ENCODE data around the gene CTNNA1.
A peak's percentile ranks its signal among the peaks of the same experiment; 100 is the strongest.

Gene CTNNA1

GRCh38 chr5:138752341-138752950, 779 bp upstream of the CTNNA1 start:
- H4K20me1 ChIP-seq (ENCODE audit: insufficient read depth, low read length, poor library complexity, severe bottlenecking) = peaks cover 18% of the 10 kb centered on the region
- peaks cover 28% of the 10 kb centered on the region for H3K79me2 ChIP-seq (ENCODE audit: insufficient read depth, low read length)
- H3F3A ChIP-seq (ENCODE audit: low read depth) = no peaks in the 10 kb centered on the region
- peak overlapping the region; percentile 92 for H2AFZ ChIP-seq (ENCODE audit: low read length)
- peak overlapping the region; percentile 82 for H3K4me2 ChIP-seq (ENCODE audit: low read depth, low read length, poor library complexity, severe bottlenecking)
- no peak for TF ChIP-seq EZH2phosphoT487 (IDR thresholded peaks at IDR 0.05; ENCODE audit: borderline replicate concordance)
- H3K9me2 ChIP-seq (replicated peaks; ENCODE audit: low read depth, low read length) = no peaks in the 10 kb centered on the region
- H3K9ac ChIP-seq (ENCODE audit: low read depth, low read length, poor library complexity, severe bottlenecking) = peak overlapping the region; percentile 73
- peak overlapping the region; percentile 81 for H3K4me3 ChIP-seq (ENCODE audit: low read length, poor library complexity, severe bottlenecking)
- peaks cover 23% of the 10 kb centered on the region for H3K4me1 ChIP-seq (ENCODE audit: insufficient read depth, low read length, poor library complexity, severe bottlenecking)
- H3K36me3 ChIP-seq (ENCODE audit: insufficient read depth, low read length) = no peaks in the 10 kb centered on the region
- H3K27me3 ChIP-seq (ENCODE audit: insufficient read depth, low read length, poor library complexity, severe bottlenecking) = peaks cover 16% of the 10 kb centered on the region
- no peaks in the 10 kb centered on the region for H3K9me3 ChIP-seq (ENCODE audit: insufficient read depth, low read depth, low read length)

- Histone ChIP-seq H2AFZ (ENCODE audit: low read length) (peak overlapping the region; percentile 91; the same call in 1 of the 2 replicates), H3K9me2 (replicated peaks; ENCODE audit: low read depth, low read length) (no peaks in the 10 kb centered on the region), H4K20me1 (ENCODE audit: insufficient read depth, low read length, poor library complexity, severe bottlenecking) (peaks cover 18% of the 10 kb centered on the region), H3K79me2 (ENCODE audit: insufficient read depth, low read length) (peaks cover 28% of the 10 kb centered on the region), H3F3A (ENCODE audit: low read depth) (no peaks in the 10 kb centered on the region), H3K36me3 (ENCODE audit: insufficient read depth, low read length) (no peaks in the 10 kb centered on the region), H3K4me2 (ENCODE audit: low read depth, low read length, poor library complexity, severe bottlenecking) (peak overlapping the region; percentile 89), H3K9me3 (ENCODE audit: insufficient read depth, low read depth, low read length) (no peaks in the 10 kb centered on the region), H3K4me1 (ENCODE audit: insufficient read depth, low read length, poor library complexity, severe bottlenecking) (peaks cover 25% of the 10 kb centered on the region), H3K27me3 (ENCODE audit: insufficient read depth, low read length, poor library complexity, severe bottlenecking) (peaks cover 16% of the 10 kb centered on the region), H3K4me3 (ENCODE audit: low read length, poor library complexity, severe bottlenecking) (peak overlapping the region; percentile 81), H3K9ac (ENCODE audit: low read depth, low read length, poor library complexity, severe bottlenecking) (peak overlapping the region; percentile 73)
- TF ChIP-seq CTCF (conservative IDR thresholded peaks at IDR 0.05; ENCODE audit: low read length) = no peak
- TF ChIP-seq EZH2phosphoT487 (IDR thresholded peaks at IDR 0.05; ENCODE audit: borderline replicate concordance) = no peak
Observed at GRCh38 chr5:138753794-138754698, 821 bp downstream of the CTNNA1 start.

GRCh38 chr5:138754699-138755057, 1.5 kb downstream of the CTNNA1 start:
- peak overlapping the region; percentile 89 for H3K4me2 ChIP-seq (ENCODE audit: low read depth, low read length, poor library complexity, severe bottlenecking)
- H3K9me2 ChIP-seq (replicated peaks; ENCODE audit: low read depth, low read length) = no peaks in the 10 kb centered on the region
- H3K9me3 ChIP-seq (ENCODE audit: insufficient read depth, low read depth, low read length) = no peaks in the 10 kb centered on the region
- peaks cover 16% of the 10 kb centered on the region for H3K27me3 ChIP-seq (ENCODE audit: insufficient read depth, low read length, poor library complexity, severe bottlenecking)
- H3K9ac ChIP-seq (ENCODE audit: low read depth, low read length, poor library complexity, severe bottlenecking) = no peak overlapping the region
- no peaks in the 10 kb centered on the region for H3K36me3 ChIP-seq (ENCODE audit: insufficient read depth, low read length)
- peaks cover 28% of the 10 kb centered on the region for H3K79me2 ChIP-seq (ENCODE audit: insufficient read depth, low read length)
- TF ChIP-seq CTCF (conservative IDR thresholded peaks at IDR 0.05; ENCODE audit: low read length) (no peak), EZH2phosphoT487 (IDR thresholded peaks at IDR 0.05; ENCODE audit: borderline replicate concordance) (no peak)
- no peaks in the 10 kb centered on the region for H3F3A ChIP-seq (ENCODE audit: low read depth)
- H3K4me3 ChIP-seq (ENCODE audit: low read length, poor library complexity, severe bottlenecking) = peak overlapping the region; percentile 81
- peaks cover 18% of the 10 kb centered on the region for H4K20me1 ChIP-seq (ENCODE audit: insufficient read depth, low read length, poor library complexity, severe bottlenecking)
- H2AFZ ChIP-seq (ENCODE audit: low read length) = no peak overlapping the region
- peaks cover 25% of the 10 kb centered on the region for H3K4me1 ChIP-seq (ENCODE audit: insufficient read depth, low read length, poor library complexity, severe bottlenecking)
